Endothelial cell of umbilical vein (primary cell): ENCODE data around the gene BRCA2. TPM values are rescaled to one million over a fixed set of nuclear protein-coding genes. Genes with fewer than 3 reads are reported as not detected.
A peak's percentile ranks its signal among the peaks of the same experiment; 100 is the strongest.

Experiments used
- BruUV-seq: library from RNA; stranded (reverse); fragments of 400-500 nt; replicated peaks from 2 replicates; lab custom pipeline; 2021; lab: Mats Ljungman, UMichigan
- CTCF ChIA-PET: fragments of 300-600, 350-600 bp; sonication (Branson Sonifier 250); formaldehyde crosslinking; loops from one replicate; lab custom pipeline; 2021; ENCODE audit warnings: antibody characterized with exemption, inconsistent platforms; lab: Charles Lee
- POLR2A ChIA-PET: fragments of 300-600, 350-600 bp; sonication (Branson Sonifier 250); formaldehyde crosslinking; loops from one replicate; lab custom pipeline; 2021; ENCODE audit warnings: antibody characterized with exemption, inconsistent platforms; lab: Charles Lee
- DNase-seq: peaks from one replicate; pipeline ENCODE4 v3.0.0-alpha.2; 2011; ENCODE audit warnings: low read depth, low spot score
- FAIRE-seq: peaks from 2 replicates; lab custom pipeline; 2011; peaks lifted over from hg19 to GRCh38; lab: Jason Lieb, UNC
- H2AFZ ChIP-seq: 2 replicates; pipeline ENCODE4 v1.6.0; 2012; ENCODE audit warnings: low read depth, low read length, control low read depth, inconsistent platforms
- H3K27ac ChIP-seq: 2 replicates; pipeline ENCODE4 v1.5.1; 2011; ENCODE audit warnings: low read depth, mild to moderate bottlenecking, control low read depth, low read length, moderate library complexity; ENCODE audit not compliant: insufficient read depth
- H3K27me3 ChIP-seq, 2 experiments: 2 replicates each; pipeline versions ENCODE4 v1.6.0 to v1.6.1; 2011; ENCODE audit warnings: low read length in 2 of 2, mixed read lengths in 1 of 2; ENCODE audit not compliant: control insufficient read depth in 2 of 2, insufficient read depth in 2 of 2
- H3K36me3 ChIP-seq, 2 experiments: 2 replicates in 1 of 2; 3 replicates in 1 of 2; pipeline ENCODE4 v1.5.1; 2011; ENCODE audit warnings: low read length in 2 of 2, mild to moderate bottlenecking in 1 of 2, moderate library complexity in 1 of 2; ENCODE audit not compliant: control insufficient read depth in 2 of 2, insufficient read depth in 2 of 2; ENCODE audit errors: extremely low read depth in 1 of 2
- H3K4me1 ChIP-seq: 3 replicates; pipeline ENCODE4 v1.5.1; 2011; ENCODE audit warnings: mild to moderate bottlenecking, low read length; ENCODE audit not compliant: control insufficient read depth, insufficient read depth; ENCODE audit errors: extremely low read depth
- H3K4me2 ChIP-seq: 2 replicates; pipeline ENCODE4 v1.6.1; 2011; ENCODE audit warnings: low read length, control low read depth, mixed read lengths; ENCODE audit not compliant: insufficient read depth
- H3K4me3 ChIP-seq, 3 experiments: fragments of 200-600 bp in 1 of 3; sonication (generic), shearing (Covaris generic) in 1 of 3; replicated peaks in 1 of 3; 2 replicates each; pipeline ENCODE4 v1.5.1; 2011 to 2016; ENCODE audit warnings: control low read depth in 3 of 3, low read length in 3 of 3, mild to moderate bottlenecking in 2 of 3, inconsistent platforms in 1 of 3, low read depth in 1 of 3, moderate library complexity in 1 of 3; ENCODE audit not compliant: insufficient read depth in 1 of 3
- H3K79me2 ChIP-seq: 2 replicates; pipeline ENCODE4 v1.6.0; 2012; ENCODE audit warnings: low read length, inconsistent platforms; ENCODE audit not compliant: control insufficient read depth, insufficient read depth
- H3K9ac ChIP-seq: replicated peaks from 2 replicates; pipeline ENCODE3; 2011; ENCODE audit warnings: low read length, control low read depth; ENCODE audit not compliant: insufficient read depth; ENCODE audit errors: extremely low read depth
- H3K9me1 ChIP-seq: replicated peaks from 3 replicates; pipeline ENCODE4 v1.6.0; 2011; ENCODE audit warnings: mild to moderate bottlenecking, low read length; ENCODE audit not compliant: control insufficient read depth, insufficient read depth; ENCODE audit errors: extremely low read depth
- H3K9me3 ChIP-seq: replicated peaks from 2 replicates; pipeline ENCODE4 v1.5.1; 2012; ENCODE audit warnings: low read length, inconsistent platforms; ENCODE audit not compliant: control insufficient read depth, insufficient read depth
- H4K20me1 ChIP-seq: replicated peaks from 2 replicates; pipeline ENCODE3; 2011; ENCODE audit warnings: mild to moderate bottlenecking, low read length; ENCODE audit not compliant: control insufficient read depth, insufficient read depth; ENCODE audit errors: extremely low read depth
- EZH2 ChIP-seq: IDR thresholded peaks from 2 replicates; pipeline ENCODE4 v1.6.1; 2012; ENCODE audit warnings: borderline replicate concordance, low read depth, mild to moderate bottlenecking, moderate library complexity, low read length, inconsistent platforms; ENCODE audit not compliant: severe bottlenecking
- FOS ChIP-seq: IDR thresholded peaks from 2 replicates; pipeline ENCODE4 v1.6.1; 2011; ENCODE audit warnings: mild to moderate bottlenecking, low read length, moderate library complexity, borderline replicate concordance; ENCODE audit not compliant: insufficient read depth
- GATA2 ChIP-seq: IDR thresholded peaks from 2 replicates; pipeline ENCODE4 v1.7.0; 2011; ENCODE audit warnings: low read depth, mild to moderate bottlenecking, moderate library complexity, mixed read lengths, low read length; ENCODE audit not compliant: insufficient read length, insufficient read depth
- JUN ChIP-seq: IDR thresholded peaks from 2 replicates; pipeline ENCODE4 v1.6.1; 2011; ENCODE audit warnings: borderline replicate concordance, low read depth; ENCODE audit not compliant: insufficient read length, insufficient read depth
- MAX ChIP-seq: IDR thresholded peaks from 2 replicates; pipeline ENCODE4 v1.6.1; 2011; ENCODE audit not compliant: insufficient read depth, insufficient read length
- MYC ChIP-seq: IDR thresholded peaks from one replicate; pipeline ENCODE4 v1.6.1; 2011; ENCODE audit warnings: mild to moderate bottlenecking, low read depth, low read length
- POLR2A ChIP-seq: IDR thresholded peaks from 2 replicates; pipeline ENCODE4 v1.6.1; 2012; ENCODE audit warnings: low read depth, mild to moderate bottlenecking, control low read depth, low read length
- POLR2AphosphoS5 ChIP-seq: IDR thresholded peaks from 2 replicates; pipeline ENCODE4 v1.6.1; 2012; ENCODE audit warnings: low read depth, mild to moderate bottlenecking, control low read depth, low read length, moderate library complexity; ENCODE audit not compliant: insufficient read depth
- dilution Hi-C: fragments of 300-500 bp; cut with MboI; formaldehyde crosslinking; loops from one replicate; pipeline ENCODE4 v1.15.0; 2019; ENCODE audit warnings: low sequenced_read_pairs; ENCODE audit not compliant: extremely low pct_ligation_motif_present
- intact Hi-C: fragments of 100-400 bp; cut with micrococcal nuclease; formaldehyde crosslinking; loops from one replicate; pipeline ENCODE4 v1.10.0; 2022
- polyA plus RNA-seq, 4 experiments: library from polyadenylated mRNA; depleted of rRNA in 3 of 4; stranded (reverse) in 3 of 4; unstranded in 1 of 4; fragments of >200 nt; gene quantifications; 2 replicates each; pipeline versions ENCODE4 v1.2.1 to v1.2.3, GENCODE V29; 2011 to 2012; ENCODE audit warnings: missing spikeins in 1 of 4
- total RNA-seq: library from RNA; stranded (reverse); gene quantifications from 2 replicates; pipeline ENCODE4 v1.2.3, GENCODE V29; 2021
- TF ChIP-seq, protein P1 (sequence below), 2 donors: IDR thresholded peaks; 1 replicate in 1 of 2; 2 replicates in 1 of 2; pipeline ENCODE4 v1.5.1; 2011; ENCODE audit warnings: low read length in 2 of 2, mild to moderate bottlenecking in 2 of 2, moderate library complexity in 2 of 2, control low read depth in 1 of 2, inconsistent platforms in 1 of 2, low read depth in 1 of 2; ENCODE audit not compliant: insufficient read depth in 1 of 2; ENCODE audit errors: extremely low read depth in 1 of 2

The BRCA2 gene
- total and polyA plus RNA-seq, 2 donors (not counting 3 experiments of a cell fraction or from before 2014, with no cell fraction given): 2.9 to 17.5 TPM

DNA sequence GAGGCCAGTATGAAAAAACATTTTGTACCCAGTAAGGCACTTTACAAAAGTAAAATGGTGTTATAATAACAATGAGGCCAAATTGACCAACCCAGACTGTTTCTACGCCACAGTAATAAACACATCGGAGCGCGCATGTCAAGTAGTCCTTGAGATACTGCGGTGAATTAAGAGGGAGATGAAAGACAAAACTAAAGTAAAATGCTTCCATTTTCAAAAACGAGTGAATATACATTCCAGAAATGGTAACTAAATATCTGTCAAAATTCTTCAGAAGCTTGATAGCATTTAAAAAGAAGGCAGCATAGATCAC lies 93.6 kb downstream of the BRCA2 start:
- CTCF ChIA-PET: interaction anchor here (1.0 to 1.2 kb wide), 3 partner anchors 12 to 45 kb away, joined by 3 read pairs; no protein-coding TSS in a partner anchor
- no peak overlapping the region for H3K4me2 ChIP-seq

DNA sequence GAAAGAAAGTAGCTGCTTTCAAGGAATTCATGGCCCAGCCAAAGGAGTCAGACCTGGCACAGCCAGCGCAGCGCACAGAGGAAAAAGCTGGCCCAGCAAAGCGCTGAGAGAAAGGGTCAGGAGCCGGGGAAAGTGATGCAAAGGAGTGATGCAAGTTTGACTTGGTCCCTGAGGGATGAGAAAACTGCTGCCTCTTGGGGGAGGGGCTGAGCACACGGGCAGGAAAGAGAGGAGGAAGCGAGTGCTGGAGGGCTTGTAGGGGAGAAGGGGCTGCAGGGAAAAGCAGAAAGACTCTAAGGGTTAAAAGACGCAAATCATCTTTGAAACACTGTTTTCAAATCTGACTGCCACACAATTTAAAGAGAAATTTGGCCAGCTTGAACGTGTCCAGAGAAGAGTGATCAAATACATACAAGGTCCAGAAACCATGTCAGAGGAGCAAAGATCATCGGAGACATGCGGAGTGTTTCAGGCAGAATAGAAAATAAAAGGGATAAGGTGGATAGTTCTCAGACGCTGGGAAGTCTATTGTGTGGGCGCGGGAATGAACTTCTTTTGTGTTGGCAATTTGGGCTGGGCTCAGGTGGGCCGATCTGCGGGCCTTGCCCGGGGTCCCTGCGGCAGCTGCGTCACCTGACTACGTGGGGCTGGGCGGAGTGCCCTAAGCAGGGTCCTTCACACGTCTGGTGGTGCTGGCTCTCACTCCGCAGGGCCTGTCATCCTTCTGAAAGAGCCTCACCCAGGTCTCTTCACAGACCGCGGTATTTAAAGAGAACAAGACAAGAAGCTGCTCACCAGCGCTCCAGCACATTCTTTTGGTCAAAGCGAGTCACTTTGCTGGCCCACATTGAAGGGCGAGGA lies 94.5 kb downstream of the BRCA2 start:
- Histone ChIP-seq H2AFZ (peak overlapping the region; percentile 68), H3K9ac (no peak overlapping the region)

More for the DNA sequence above, 93.6 kb downstream of the BRCA2 start:
- no peak for TF ChIP-seq GATA2
- TF ChIP-seq MAX: no peak
- Histone ChIP-seq H3K4me1 (peaks cover 8% of the 10 kb centered on the region), H3K79me2 (no peaks in the 10 kb centered on the region), H3K9me1 (no peaks in the 10 kb centered on the region), H4K20me1 (no peaks in the 10 kb centered on the region), H3K9ac (no peak overlapping the region), H3K4me3 (no peak overlapping the region), H2AFZ (peak overlapping the region; percentile 29), H3K27me3 (no peaks in the 10 kb centered on the region), H3K27ac (no peak overlapping the region), H3K9me3 (no peaks in the 10 kb centered on the region), H3K36me3 (no peaks in the 10 kb centered on the region)
- FAIRE-seq (no peak), DNase-seq (no peak)
- POLR2A ChIA-PET: no interaction called here
- BruUV-seq: no TSS peak
- intact Hi-C loops (no loop called here), dilution Hi-C loops (no loop called here)

More for the DNA sequence above, 94.5 kb downstream of the BRCA2 start:
- Histone ChIP-seq H3K27ac (no peak overlapping the region), H3K79me2 (no peaks in the 10 kb centered on the region), H3K4me1 (peaks cover 8% of the 10 kb centered on the region), H3K27me3 (no peaks in the 10 kb centered on the region), H3K9me3 (no peaks in the 10 kb centered on the region), H4K20me1 (no peaks in the 10 kb centered on the region), H3K9me1 (no peaks in the 10 kb centered on the region), H3K4me3 (peak overlapping the region in 2 of 3 experiments; percentile 17 to 30), H3K4me2 (peak overlapping the region; percentile 63), H3K36me3 (no peaks in the 10 kb centered on the region)
- no peak for FAIRE-seq
- intact Hi-C loops (no loop called here), dilution Hi-C loops (no loop called here)
- BruUV-seq: no TSS peak
- CTCF ChIA-PET: interaction anchor here (0.6 to 1.1 kb wide), 3 partner anchors 22 to 44 kb away, joined by 3 read pairs; no protein-coding TSS in a partner anchor
- POLR2A ChIA-PET: no interaction called here
- TF ChIP-seq JUN: no peak
- TF ChIP-seq, protein P1, sequence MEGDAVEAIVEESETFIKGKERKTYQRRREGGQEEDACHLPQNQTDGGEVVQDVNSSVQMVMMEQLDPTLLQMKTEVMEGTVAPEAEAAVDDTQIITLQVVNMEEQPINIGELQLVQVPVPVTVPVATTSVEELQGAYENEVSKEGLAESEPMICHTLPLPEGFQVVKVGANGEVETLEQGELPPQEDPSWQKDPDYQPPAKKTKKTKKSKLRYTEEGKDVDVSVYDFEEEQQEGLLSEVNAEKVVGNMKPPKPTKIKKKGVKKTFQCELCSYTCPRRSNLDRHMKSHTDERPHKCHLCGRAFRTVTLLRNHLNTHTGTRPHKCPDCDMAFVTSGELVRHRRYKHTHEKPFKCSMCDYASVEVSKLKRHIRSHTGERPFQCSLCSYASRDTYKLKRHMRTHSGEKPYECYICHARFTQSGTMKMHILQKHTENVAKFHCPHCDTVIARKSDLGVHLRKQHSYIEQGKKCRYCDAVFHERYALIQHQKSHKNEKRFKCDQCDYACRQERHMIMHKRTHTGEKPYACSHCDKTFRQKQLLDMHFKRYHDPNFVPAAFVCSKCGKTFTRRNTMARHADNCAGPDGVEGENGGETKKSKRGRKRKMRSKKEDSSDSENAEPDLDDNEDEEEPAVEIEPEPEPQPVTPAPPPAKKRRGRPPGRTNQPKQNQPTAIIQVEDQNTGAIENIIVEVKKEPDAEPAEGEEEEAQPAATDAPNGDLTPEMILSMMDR (IDR thresholded peaks at IDR 0.05; ENCODE audit: extremely low read depth in 1 of 2, insufficient read depth in 1 of 2, low read depth in 1 of 2, low read length in 2 of 2): no peak
- TF ChIP-seq MAX: no peak
- TF ChIP-seq EZH2: no peak
- no peak for TF ChIP-seq FOS
- TF ChIP-seq POLR2AphosphoS5: no peak
- TF ChIP-seq GATA2: no peak
- no peak for TF ChIP-seq MYC
- no peak for TF ChIP-seq POLR2A
- DNase-seq: peak; percentile 11
